Head of caudate nucleus (tissue), 42 donors: Measurements from ENCODE around the gene TM4SF1.

Source experiments
- DNase-seq, 42 donors: peaks; one replicate each; pipeline versions ENCODE4 v3.0.0 to v3.0.0-alpha.2; 2020 to 2021; ENCODE audit warnings: mixed read lengths in 7 of 42
- intact Hi-C: fragments of 100-400 bp; cut with DNase I; formaldehyde crosslinking; loops from one replicate; pipeline ENCODE4 v1.15.0; 2022

Gene TM4SF1

DNA sequence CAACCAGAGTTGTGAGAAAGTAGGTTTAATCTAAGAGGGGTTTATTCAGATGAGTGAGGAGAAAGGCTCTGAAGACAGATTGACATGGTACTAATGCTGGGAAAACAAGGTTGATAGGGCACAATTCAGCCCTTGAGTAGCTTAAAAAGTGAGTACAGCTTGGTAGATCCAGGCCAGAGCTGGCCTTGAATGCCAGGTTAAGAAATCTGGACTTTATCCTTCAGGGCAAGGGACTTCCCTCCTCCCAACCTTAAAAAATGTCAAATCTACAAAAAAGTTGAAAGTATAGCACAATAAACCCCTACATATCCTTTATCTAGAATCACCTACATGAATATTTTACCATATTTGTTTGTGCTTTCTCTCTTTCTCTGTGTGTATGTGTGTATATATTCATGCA, 51.9 kb downstream of the TM4SF1 start:
- DNase-seq, result no peak
- intact Hi-C loops, result no loop called here

DNA sequence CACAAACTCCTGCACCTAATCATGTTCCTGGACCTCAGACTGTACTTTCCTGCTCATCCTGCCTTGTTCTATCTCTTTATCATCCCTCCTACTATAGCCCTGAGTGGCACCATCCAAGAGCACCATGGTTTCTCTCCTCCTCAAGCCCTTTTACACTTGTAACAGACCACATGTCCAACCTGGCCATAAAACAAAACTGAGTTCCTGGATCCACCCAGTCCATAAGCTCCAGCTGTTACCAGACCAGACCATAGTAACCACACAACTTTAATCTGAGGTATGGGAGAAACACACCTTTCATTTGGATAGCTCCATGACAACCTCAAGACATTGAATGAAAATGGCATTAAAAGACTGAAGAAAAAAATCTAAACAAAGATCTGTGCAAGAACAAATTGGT, 53.1 kb downstream of the TM4SF1 start:
- intact Hi-C loops, result no loop called here
- no peak for DNase-seq

DNA sequence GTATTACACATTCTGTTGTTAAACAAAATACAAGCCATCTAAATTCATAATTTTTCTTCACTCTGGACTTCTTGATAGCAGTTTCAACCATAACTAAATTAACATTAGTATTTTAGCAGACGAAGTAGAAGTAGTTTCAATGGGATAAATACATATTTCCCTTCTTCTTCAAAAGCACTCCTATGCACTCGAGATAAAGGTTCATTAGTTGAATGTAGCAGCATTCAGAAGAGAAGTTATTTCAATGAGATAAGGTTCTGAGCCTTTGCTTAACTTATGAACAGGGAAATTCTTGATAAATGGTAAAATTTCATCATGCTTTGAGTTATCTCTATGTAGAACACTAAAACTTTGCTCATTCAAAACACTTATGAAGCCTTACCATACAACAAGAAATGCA, 55.8 kb downstream of the TM4SF1 start:
- DNase-seq, result no peak
- intact Hi-C loops, result no loop called here

DNA sequence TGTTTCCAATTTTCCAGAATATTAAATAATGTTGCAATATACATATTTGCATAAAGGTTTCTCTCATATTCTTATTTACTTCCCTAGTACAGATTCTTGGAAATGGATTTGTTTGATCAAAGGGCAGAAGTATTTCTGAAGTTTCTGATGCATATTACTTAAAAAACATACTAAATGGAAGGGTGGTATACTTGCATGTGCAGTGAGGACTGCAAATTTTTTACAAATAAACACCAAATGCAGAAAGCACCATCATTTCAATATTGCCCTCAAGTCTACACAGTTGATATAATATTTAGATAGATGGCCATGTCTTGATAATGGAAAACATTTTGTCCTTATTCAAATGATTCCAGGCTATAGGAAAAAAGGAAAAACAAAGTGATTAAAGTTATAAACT, 56.3 kb downstream of the TM4SF1 start:
- intact Hi-C loops, result no loop called here
- no peak for DNase-seq

DNA sequence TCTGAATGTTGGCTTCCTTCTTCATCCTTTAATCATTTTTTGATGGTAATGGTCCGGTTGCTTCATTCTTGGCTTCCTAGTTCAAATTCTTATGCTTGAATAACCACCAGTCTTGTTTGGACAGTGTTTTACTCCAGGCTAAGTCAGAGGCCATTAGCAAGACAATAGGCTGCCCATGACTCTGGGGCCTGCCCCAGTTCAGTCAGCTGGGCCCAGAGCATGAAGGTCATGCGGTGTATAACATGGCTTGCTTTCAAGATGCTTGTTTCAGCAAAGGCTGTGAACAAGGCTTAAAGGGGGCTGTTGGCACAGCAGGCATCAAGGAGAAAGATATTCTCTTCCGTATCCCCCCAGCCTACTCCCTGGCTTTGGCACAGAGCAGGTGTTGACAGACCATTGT, 57.7 kb downstream of the TM4SF1 start:
- DNase-seq, result no peak
- intact Hi-C loops, result no loop called here
